Gastroesophageal sphincter (tissue), 4 donors: ENCODE measurements around the gene SLX9. TPM values are rescaled to one million over a fixed set of nuclear protein-coding genes. Genes with fewer than 3 reads are reported as not detected.
A peak's percentile ranks its signal among the peaks of the same experiment; 100 is the strongest.

Experiments
- ATAC-seq: fragments of 150-250 bp; one replicate; pipeline ENCODE4 v1.9.1; 2016; ENCODE audit warnings: mild to moderate bottlenecking, moderate library complexity
- H3K27ac ChIP-seq, 4 donors: fragments of 200-600 bp; sonication (generic) in 3 of 4; 1 replicate in 3 of 4; 2 replicates in 1 of 4; pipeline ENCODE4 v1.5.1; 2016 to 2019
- H3K27me3 ChIP-seq: fragments of 200-600 bp; sonication (generic); one replicate; pipeline ENCODE4 v1.5.1; 2019
- H3K36me3 ChIP-seq, 2 donors: fragments of 200-600 bp; sonication (generic); one replicate each; pipeline ENCODE4 v1.5.1; 2019; ENCODE audit warnings: control low read depth in 1 of 2
- H3K4me1 ChIP-seq, 3 donors: fragments of 200-600 bp; sonication (generic); 1 replicate in 2 of 3; 2 replicates in 1 of 3; pipeline ENCODE4 v1.5.1; 2016 to 2019; ENCODE audit warnings: control low read depth in 2 of 3
- H3K4me3 ChIP-seq, 2 donors: fragments of 200-600 bp; sonication (generic); one replicate each; pipeline ENCODE4 v1.5.1; 2019; ENCODE audit warnings: mild to moderate bottlenecking in 1 of 2, moderate library complexity in 1 of 2
- H3K9me3 ChIP-seq, 3 donors: fragments of 200-600 bp; sonication (generic); one replicate each; pipeline ENCODE4 v1.5.1; 2017 to 2019; ENCODE audit warnings: control low read depth in 2 of 3
- CTCF ChIP-seq, 4 experiments: fragments of 200-600 bp in 2 of 4; fragments of 450-650 bp in 2 of 4; sonication (generic) in 1 of 4; IDR thresholded peaks; one replicate each; pipeline ENCODE4 v1.5.1; 2017 to 2019; ENCODE audit warnings: antibody characterized with exemption in 4 of 4, mild to moderate bottlenecking in 2 of 4, moderate library complexity in 2 of 4
- EP300 ChIP-seq: sonication (generic); formaldehyde crosslinking; IDR thresholded peaks from one replicate; pipeline ENCODE4 v1.6.1; 2017; ENCODE audit warnings: antibody characterized with exemption, mild to moderate bottlenecking
- POLR2A ChIP-seq, 2 donors: fragments of 450-650 bp; IDR thresholded peaks; one replicate each; pipeline ENCODE4 v1.6.1; 2017; ENCODE audit warnings: antibody characterized with exemption in 2 of 2, mild to moderate bottlenecking in 2 of 2, moderate library complexity in 1 of 2
- POLR2AphosphoS5 ChIP-seq: sonication (generic); formaldehyde crosslinking; IDR thresholded peaks from one replicate; pipeline ENCODE4 v1.6.1; 2017; ENCODE audit warnings: antibody characterized with exemption
- WGBS, 2 donors: methylation state at CpG; one replicate each; pipeline ENCODE4 v1.1.5; 2018; ENCODE audit warnings: low coverage in 1 of 2; 5-methylcytosine and 5-hydroxymethylcytosine counted together
- total RNA-seq, 4 donors: library from RNA; depleted of rRNA; stranded (reverse); fragments of >200 nt; gene quantifications; one replicate each; pipeline ENCODE4 v1.1.0, GENCODE V29; 2016

Gene SLX9
- total RNA-seq, 4 donors from 2014 or later: 15.7 to 53.9 (median 36.4) TPM

DNA sequence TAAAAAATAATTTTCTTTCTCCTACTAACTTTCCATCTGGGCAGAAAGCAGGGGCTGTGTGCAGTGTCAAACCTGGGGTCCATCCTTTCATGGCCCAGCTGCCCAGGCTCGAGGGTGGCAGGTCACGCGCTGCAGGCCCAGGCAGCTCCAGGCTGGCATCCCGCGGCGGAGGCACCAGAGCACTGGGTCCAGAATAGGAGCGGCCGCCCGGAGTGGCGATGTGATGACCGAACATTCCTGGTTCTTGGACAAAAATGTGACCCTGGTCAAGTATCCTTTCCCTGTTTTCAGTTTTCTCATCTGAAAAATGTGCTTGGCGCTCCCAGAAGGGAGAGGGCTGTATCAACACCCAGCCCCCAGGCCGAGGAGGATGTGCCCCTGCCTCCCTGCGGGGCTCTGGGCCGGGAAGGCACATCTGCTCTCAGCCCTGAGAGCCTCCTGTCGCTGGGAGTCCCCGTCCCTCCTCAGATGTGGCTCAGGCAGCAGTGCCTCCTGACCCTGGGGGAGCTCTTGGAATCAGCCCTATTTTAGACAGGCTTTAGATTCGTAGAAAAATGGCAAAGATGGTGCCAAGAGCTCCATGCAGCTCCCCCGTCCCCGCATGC, 29.3 kb downstream of the SLX9 start:
- ATAC-seq: no peak
- no peaks in the 10 kb centered on the region for H3K27me3 ChIP-seq
- TF ChIP-seq CTCF (IDR thresholded peaks at IDR 0.05) (no peak), POLR2AphosphoS5 (no peak), POLR2A (IDR thresholded peaks at IDR 0.05) (no peak), EP300 (no peak)
- H3K4me1 ChIP-seq: peaks cover 0 to 87% (median 27%) of the 10 kb centered on the region in 3 donors
- peak overlapping the region in 3 of 4 donors; percentile 60 to 90 (median 80) for H3K27ac ChIP-seq
- H3K9me3 ChIP-seq: no peaks in the 10 kb centered on the region
- WGBS, 2 donors: 67 to 90% methylated on average over 1 to 2 of the region's 20 CpGs
- peaks cover 0 to 39% of the 10 kb centered on the region in 2 donors for H3K36me3 ChIP-seq
- H3K4me3 ChIP-seq: peak overlapping the region in 1 of 2 donors; percentile 0

DNA sequence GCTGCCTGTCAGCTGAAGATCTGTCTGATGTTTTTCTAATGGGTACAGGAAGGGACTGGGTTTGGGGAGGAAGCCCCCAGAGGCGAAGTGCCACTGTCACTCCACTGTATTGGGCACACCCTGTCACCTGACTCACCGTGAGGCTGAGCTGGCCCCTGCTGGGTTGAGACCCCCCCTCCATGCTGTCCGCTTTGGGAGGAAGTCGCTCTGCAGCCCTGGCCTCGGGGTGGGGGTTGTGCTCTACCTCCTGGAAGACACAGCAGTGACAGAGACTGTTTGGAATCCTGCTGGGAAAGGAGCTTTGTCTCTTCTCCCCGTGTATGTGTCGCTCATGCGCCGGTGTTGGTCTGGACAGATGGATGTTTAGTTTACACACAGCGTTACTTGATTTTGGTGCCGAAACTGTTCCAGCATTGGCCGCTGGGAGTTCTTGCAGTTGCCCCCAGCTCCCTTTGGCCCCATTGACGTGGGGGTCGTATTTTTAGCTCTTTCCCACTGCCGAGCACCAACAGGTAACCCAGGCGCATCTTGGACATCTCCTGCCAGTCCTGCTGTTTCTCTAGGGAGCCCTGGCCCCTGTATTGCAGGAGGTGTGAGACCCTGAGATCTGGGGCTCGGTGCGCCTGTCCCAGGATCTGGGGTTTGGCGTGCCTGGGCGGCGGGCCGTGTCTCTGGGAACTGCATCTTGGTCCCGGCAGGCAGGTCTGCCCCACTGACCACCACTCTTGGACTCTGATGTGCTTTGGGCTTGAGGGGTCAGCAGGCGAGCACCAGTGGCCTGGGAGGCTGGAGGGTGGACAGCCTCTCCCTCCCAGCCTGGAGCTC, 30.3 kb downstream of the SLX9 start:
- H3K27ac ChIP-seq: peak overlapping the region in 3 of 4 donors; percentile 60 to 90 (median 80)
- no peaks in the 10 kb centered on the region for H3K9me3 ChIP-seq
- H3K4me3 ChIP-seq: peak overlapping the region in 1 of 2 donors; percentile 0
- ATAC-seq: peak; percentile 27
- TF ChIP-seq POLR2AphosphoS5: peak; percentile 48
- TF ChIP-seq POLR2A (IDR thresholded peaks at IDR 0.05): no peak
- peak in 1 of 4 experiments; percentile 49 for TF ChIP-seq CTCF (IDR thresholded peaks at IDR 0.05)
- H3K27me3 ChIP-seq: no peaks in the 10 kb centered on the region
- peaks cover 0 to 48% of the 10 kb centered on the region in 2 donors for H3K36me3 ChIP-seq
- WGBS, 2 donors: 75 to 80% methylated on average over 2 to 5 of the region's 24 CpGs
- H3K4me1 ChIP-seq: peaks cover 0 to 83% (median 27%) of the 10 kb centered on the region in 3 donors

DNA sequence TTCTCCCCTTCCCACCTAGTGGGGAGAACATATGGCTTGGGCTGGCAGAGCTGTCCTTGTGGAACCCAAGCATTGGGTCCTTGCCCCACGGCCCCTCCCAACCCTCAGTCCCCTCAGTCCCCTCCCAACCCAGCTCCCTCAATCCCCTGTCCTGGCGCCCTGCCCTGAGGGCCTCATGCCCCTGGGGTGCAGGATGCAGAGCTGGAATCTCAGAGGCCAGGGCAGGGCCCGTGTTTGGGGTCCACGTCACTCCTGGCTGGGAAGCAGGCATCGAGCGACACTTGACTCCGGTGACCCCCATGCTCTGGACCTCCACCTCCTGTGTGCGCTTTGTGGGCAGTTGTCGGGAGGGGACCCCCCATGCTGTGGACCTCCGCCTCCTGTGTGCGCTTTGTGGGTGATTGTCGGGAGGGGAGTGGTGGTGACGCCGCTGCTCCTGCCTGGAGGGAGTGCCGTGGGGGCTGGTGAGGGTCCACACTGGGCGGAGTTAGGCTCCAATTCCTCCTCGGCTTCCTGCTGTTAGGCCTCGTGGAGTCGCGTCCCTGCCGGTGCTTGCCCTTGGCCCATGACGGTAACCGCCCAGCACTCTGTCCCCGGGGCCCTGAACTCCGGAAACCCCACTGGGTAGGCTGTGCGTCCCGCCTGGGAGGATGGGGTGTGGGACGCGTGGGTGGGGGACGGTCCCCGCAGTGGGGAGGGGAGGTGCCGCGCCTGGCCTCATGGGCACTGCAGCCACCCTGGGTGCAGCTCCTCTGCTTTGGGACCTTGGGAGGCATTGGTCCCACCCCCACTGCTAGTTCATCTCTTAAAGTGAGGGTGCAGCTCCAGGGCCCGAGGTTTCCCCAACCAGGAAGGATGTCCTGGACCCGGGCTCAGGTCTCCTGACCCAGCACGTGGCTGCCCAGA, 31.2 kb downstream of the SLX9 start:
- peak overlapping the region in 3 of 4 donors; percentile 60 to 90 (median 80) for H3K27ac ChIP-seq
- WGBS, 2 donors: no CpG with 5 or more reads among the region's 36 CpGs
- TF ChIP-seq EP300: no peak
- no peak for TF ChIP-seq POLR2AphosphoS5
- TF ChIP-seq POLR2A (IDR thresholded peaks at IDR 0.05): no peak
- no peak for TF ChIP-seq CTCF (IDR thresholded peaks at IDR 0.05)

GRCh38 chr21:44971672-44971995, 31.8 kb downstream of the SLX9 start:
- Histone ChIP-seq H3K4me1 (peaks cover 0 to 83% (median 16%) of the 10 kb centered on the region in 3 donors), H3K27me3 (no peaks in the 10 kb centered on the region), H3K27ac (peak overlapping the region in 3 of 4 donors; percentile 60 to 90 (median 80)), H3K36me3 (peaks cover 0 to 59% of the 10 kb centered on the region in 2 donors), H3K4me3 (no peak overlapping the region), H3K9me3 (no peaks in the 10 kb centered on the region)
- ATAC-seq: no peak
- TF ChIP-seq POLR2A (IDR thresholded peaks at IDR 0.05) (no peak), POLR2AphosphoS5 (no peak), CTCF (IDR thresholded peaks at IDR 0.05) (no peak), EP300 (no peak)
- WGBS, 2 donors: no CpG with 5 or more reads among the region's 10 CpGs

More for the DNA sequence above, 31.2 kb downstream of the SLX9 start:
- H3K27me3 ChIP-seq: no peaks in the 10 kb centered on the region
- peaks cover 0 to 83% (median 23%) of the 10 kb centered on the region in 3 donors for H3K4me1 ChIP-seq
- H3K4me3 ChIP-seq: peak overlapping the region in 1 of 2 donors; percentile 0
- no peak for ATAC-seq
- H3K36me3 ChIP-seq: peaks cover 0 to 54% of the 10 kb centered on the region in 2 donors
- H3K9me3 ChIP-seq: no peaks in the 10 kb centered on the region
